ENCODE data around the gene INSIG1.

The INSIG1 gene

DNA sequence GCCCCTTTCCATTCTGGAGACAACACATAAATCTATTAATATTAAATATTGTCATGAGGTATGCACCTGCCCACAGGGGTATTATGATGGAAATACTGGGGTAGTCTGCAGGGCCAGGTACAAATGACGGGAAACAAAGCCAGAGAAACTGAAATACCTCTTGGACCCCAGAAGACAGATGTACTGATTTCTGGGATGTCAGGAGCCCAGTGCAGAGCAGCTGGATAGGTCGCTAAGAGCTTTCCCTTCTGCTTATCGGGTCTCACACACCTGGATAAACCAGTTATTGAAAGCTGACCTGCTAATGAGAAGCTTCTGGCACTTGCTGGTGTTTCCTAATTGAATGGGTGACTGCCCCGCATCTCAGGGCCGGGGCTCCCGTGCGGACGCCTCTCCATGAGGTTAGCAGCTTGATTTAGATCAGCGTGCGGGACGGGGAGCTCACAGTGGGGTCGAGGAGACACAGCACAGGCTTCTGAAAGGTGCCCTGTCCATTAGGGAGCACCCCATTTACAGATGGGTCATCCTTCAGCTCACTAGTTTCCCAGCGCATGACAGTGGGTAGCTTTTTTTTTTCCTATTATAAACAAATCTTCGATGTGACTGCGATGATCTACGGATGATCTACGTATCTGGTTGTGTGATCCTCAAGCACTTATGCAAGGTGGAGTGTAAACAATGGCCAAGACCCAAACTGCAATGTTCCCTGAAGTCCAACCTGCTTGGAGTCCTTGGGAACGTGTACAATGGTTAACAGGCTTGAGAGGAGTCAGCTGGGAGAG, 1.5 kb upstream of the INSIG1 start:
- Histone ChIP-seq H3K4me3 (peak overlapping the region; percentile 83), H3K27ac (peak overlapping the region; percentile 92 to 93)
- no peak for TF ChIP-seq CTCF (IDR thresholded peaks at IDR 0.05)
- DNase-seq (ENCODE audit: low spot score) = no peak

DNA sequence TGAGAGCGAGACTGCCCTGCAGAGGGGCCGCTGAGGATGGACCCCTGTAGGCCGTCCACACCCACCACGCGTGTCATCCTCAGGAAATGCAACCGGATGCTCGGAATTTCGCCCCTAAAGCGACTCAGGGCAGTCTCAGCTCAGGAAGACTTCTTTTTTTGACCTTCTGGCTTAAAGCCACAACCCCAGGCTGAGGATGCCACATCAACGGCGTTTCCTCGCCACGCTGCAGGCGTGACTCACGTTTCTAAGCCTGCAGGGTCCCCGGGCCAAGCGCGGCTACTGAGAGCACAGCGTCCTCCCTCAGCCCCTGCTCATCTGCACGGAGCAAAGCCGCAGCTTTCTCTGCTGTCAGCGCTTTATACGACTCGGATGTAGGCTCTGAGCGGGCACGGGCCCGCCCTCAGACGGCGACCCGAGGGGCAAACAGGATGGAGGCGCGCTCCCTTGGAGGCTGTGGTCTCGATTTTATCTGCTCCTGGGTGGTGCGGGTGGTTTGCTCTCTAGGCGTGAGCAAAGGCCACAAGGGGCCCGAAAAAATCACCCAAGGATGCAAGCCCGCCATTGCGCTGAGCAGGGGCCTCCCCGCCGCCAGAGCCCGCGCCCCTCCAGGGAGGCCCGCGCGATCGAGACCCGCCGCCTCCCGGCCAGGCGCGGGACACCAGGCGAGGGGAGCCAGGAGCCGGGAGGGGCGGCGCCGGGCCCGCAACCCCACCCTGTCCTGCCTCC, 726 bp upstream of the INSIG1 start:
- Histone ChIP-seq H3K27ac (peak overlapping the region; percentile 92 to 93), H3K4me3 (peak overlapping the region; percentile 83)
- TF ChIP-seq CTCF (IDR thresholded peaks at IDR 0.05) = peak; percentile 25
- DNase-seq (ENCODE audit: low spot score) = peak; percentile 81

DNA sequence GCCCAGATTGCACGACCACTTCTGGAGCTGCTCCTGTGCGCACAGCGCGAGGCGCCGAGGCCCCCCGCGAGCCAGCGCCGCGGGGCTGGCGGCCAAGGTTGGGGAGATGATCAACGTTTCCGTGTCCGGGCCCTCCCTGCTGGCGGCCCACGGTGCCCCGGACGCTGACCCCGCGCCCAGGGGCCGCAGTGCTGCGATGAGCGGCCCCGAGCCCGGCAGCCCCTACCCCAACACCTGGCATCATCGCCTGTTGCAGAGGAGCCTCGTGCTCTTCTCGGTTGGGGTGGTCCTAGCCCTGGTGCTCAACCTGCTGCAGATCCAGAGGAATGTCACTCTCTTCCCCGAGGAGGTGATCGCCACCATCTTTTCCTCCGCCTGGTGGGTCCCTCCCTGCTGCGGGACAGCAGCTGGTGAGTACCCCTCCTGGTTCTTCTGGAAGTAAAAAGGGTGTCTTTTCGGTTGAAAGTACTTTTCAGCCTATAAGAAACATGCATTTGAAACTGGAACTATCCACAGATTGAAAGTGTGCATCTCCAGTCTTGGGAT, 683 bp downstream of the INSIG1 start:
- Histone ChIP-seq H3K4me3 (peak overlapping the region; percentile 83), H3K27ac (peak overlapping the region; percentile 92 to 93)
- no peak for DNase-seq (ENCODE audit: low spot score)
- TF ChIP-seq CTCF (IDR thresholded peaks at IDR 0.05) = no peak

DNA sequence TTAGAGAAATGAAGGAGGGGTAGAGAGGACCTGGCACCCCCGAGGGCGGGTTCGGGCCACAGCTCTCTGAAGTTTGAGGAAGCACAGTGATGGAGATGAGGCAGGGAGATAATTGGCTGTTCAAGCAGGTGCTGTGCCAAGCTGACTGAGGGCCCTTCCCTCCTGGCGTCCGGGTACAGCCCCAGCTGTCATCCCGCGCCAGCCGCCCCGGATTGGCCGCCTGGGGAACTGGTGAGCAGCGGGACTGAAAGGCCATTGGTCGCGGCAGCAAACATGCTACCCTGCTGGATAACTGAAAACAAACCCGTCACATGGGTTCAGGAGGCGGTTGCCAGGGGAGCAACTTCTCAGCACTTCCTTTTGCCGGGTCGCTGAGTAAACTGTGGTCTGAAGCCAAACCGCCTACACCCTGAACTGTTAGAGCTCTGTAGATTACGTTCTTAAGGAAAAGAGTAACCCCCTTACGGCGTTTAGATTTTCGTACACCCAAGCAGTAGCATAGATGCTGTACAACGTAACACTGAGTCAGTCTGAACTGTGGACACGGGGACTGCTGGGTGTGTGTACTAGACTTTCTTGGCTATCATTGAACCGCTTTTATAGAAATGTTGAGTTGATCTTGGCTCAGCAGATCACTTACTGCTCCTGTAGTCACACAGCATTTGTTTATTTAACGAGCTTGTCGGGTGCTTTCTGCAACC, 1.3 kb downstream of the INSIG1 start:
- H3K27ac ChIP-seq = peak overlapping the region; percentile 92 to 93
- peak; percentile 96 for DNase-seq (ENCODE audit: low spot score)
- TF ChIP-seq CTCF (IDR thresholded peaks at IDR 0.05) = no peak
- peak overlapping the region; percentile 83 for H3K4me3 ChIP-seq

DNA sequence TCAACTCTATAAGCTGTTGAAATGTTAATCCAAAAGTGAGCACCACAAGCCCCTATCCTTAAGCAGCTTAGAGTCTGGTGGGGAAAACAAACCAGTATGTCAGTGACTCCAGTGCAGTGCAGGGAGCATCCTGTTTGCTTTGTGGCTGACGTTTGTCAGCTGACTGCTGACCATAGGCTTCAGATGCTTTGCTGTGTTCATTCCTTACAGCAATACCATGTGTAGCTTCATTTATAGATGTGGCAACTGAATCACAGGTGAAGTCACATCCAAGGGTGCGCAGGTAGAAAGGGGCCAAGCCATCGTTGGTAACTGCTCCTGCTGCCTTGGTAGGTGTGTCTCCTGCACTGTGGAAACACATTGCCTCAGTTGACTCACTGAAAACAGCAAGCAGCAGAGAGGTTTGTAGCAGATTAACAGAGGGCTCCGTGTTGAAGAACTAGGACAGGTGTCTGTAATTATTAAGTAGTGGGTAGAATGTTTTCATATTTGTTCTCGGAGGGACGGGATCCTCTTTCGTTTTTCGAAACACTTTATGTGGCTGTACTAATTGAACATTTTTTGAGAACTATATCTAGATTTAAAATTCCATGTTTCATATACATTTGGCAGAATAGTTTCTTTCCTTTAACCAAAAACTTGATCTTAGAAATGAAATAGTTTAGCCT, 2.0 kb downstream of the INSIG1 start:
- no peak for TF ChIP-seq CTCF (IDR thresholded peaks at IDR 0.05)
- Histone ChIP-seq H3K4me3 (peak overlapping the region; percentile 83), H3K27ac (peak overlapping the region; percentile 92 to 93)
- no peak for DNase-seq (ENCODE audit: low spot score)

DNA sequence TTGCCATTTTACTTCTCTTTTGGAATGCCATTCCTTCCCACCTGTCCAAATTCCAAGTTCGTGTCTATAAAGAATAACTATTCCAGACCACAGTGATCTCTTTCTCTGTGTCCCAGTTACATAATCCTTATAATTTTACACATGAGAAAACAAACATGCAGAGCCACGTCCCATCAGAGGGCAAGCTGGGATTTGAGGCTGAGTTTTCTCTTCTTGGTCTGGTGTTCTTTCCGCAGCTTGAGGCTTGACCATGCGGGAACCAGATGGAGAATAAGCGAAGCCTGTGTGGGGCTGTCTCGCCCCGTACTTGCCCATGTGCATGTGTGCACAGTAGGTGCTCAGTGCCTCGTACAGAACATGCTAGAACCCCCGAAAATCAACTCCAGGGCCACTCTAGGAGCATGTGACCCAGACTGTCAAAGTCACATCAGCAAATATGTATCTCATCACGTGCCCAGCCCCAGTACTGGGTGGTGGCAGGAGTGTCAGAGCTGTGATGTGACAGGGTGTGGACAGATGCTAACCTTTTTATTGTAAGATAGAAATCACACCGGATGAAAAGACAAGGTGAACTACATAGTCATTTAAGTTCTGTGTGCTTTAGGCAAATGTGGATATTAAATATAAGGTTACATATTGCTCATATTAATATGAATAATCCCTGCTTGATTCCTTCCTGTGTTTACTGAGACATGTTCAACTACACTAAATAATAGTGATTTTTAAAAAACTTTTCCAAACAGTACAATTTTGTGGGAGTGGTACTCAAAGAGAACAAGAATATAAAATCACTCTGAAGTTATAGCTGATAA, 3.2 kb downstream of the INSIG1 start:
- no peak for DNase-seq (ENCODE audit: low spot score)
- Histone ChIP-seq H3K27ac (no peak overlapping the region), H3K4me3 (no peak overlapping the region)
- no peak for TF ChIP-seq CTCF (IDR thresholded peaks at IDR 0.05)
